Activated B cell treated with CpG ODN at 0.5 μM for 24 hours (primary cell): Measurements from ENCODE around the gene ABHD16B. TPM values are rescaled to one million over a fixed set of nuclear protein-coding genes. Genes with fewer than 3 reads are reported as not detected.

Source experiments
- ATAC-seq: fragments of 200-7000 bp; cut with Tn5 transposase; one replicate; pipeline ENCODE4 v1.10.0; 2021; ENCODE audit warnings: low read depth, mild to moderate bottlenecking, moderate library complexity
- CTCF ChIA-PET: fragments of 350-600 bp; sonication (Branson Sonifier 250); formaldehyde crosslinking; loops from one replicate; lab custom pipeline; 2021; ENCODE audit warnings: antibody characterized with exemption; lab: Charles Lee
- POLR2A ChIA-PET: fragments of 350-600 bp; sonication (Branson Sonifier 250); formaldehyde crosslinking; loops from one replicate; lab custom pipeline; 2021; ENCODE audit warnings: antibody characterized with exemption; lab: Charles Lee
- DNase-seq: peaks from one replicate; pipeline ENCODE4 v3.0.0; 2022
- H3K27ac Mint-ChIP-seq: one replicate; pipeline ENCODE4 v1.8.0; 2020; ENCODE audit warnings: mixed read lengths
- H3K27me3 Mint-ChIP-seq: one replicate; pipeline ENCODE4 v1.8.0; 2021; ENCODE audit warnings: mixed read lengths
- H3K36me3 Mint-ChIP-seq: one replicate; pipeline ENCODE4 v1.8.0; 2021; ENCODE audit warnings: low read depth, mixed read lengths
- H3K4me1 Mint-ChIP-seq: one replicate; pipeline ENCODE4 v1.8.0; 2021; ENCODE audit warnings: mixed read lengths
- H3K4me3 Mint-ChIP-seq: one replicate; pipeline ENCODE4 v1.8.0; 2020; ENCODE audit warnings: mild to moderate bottlenecking, mixed read lengths
- H3K9me3 Mint-ChIP-seq: one replicate; pipeline ENCODE4 v1.8.0; 2020; ENCODE audit warnings: mixed read lengths
- CTCF ChIP-seq: fragments of 200-600 bp; IDR thresholded peaks from one replicate; pipeline ENCODE4 v1.8.0; 2022; ENCODE audit warnings: antibody characterized with exemption, mild to moderate bottlenecking
- intact Hi-C: fragments of 100-400 bp; cut with micrococcal nuclease; formaldehyde crosslinking; loops from one replicate; pipeline ENCODE4 v1.15.1; 2024
- total RNA-seq: library from RNA; stranded (reverse); gene quantifications from 2 replicates; pipeline ENCODE4 v1.2.3, GENCODE V29; 2022

The ABHD16B gene
- total RNA-seq, 1 donor from 2014 or later, result not detected

GRCh38 chr20:63898882-63899558 is 37.7 kb downstream of the ABHD16B start:
- intact Hi-C loops, result loop anchor here (5.0 kb wide), 1 partner anchor 262 kb away; no protein-coding TSS in a partner anchor
- ChIA-PET CTCF (interaction anchor here (0.7 kb wide), 1 partner anchor 9 kb away, joined by 3 read pairs; no protein-coding TSS in a partner anchor), POLR2A (no interaction called here)
- DNase-seq (no peak), ATAC-seq (no peak)
- Mint-ChIP-seq H3K9me3 (no peaks in the 10 kb centered on the region), H3K27ac (no peak overlapping the region), H3K27me3 (no peaks in the 10 kb centered on the region), H3K36me3 (peaks cover 23% of the 10 kb centered on the region), H3K4me1 (peaks cover 68% of the 10 kb centered on the region), H3K4me3 (no peak overlapping the region)
- no peak for TF ChIP-seq CTCF

GRCh38 chr20:63900413-63900812 is 39.1 kb downstream of the ABHD16B start:
- POLR2A ChIA-PET, result interaction anchor here (0.7 kb wide), 1 partner anchor 10 kb away, joined by 7 read pairs; no protein-coding TSS in a partner anchor
- peaks cover 70% of the 10 kb centered on the region for H3K4me1 Mint-ChIP-seq

GRCh38 chr20:63903796-63904561 is 42.7 kb downstream of the ABHD16B start:
- no peak for DNase-seq
- Mint-ChIP-seq H3K36me3 (peaks cover 20% of the 10 kb centered on the region), H3K4me3 (no peak overlapping the region), H3K4me1 (peaks cover 43% of the 10 kb centered on the region), H3K27ac (no peak overlapping the region), H3K9me3 (no peaks in the 10 kb centered on the region), H3K27me3 (no peaks in the 10 kb centered on the region)
- no peak for TF ChIP-seq CTCF
- no peak for ATAC-seq
- intact Hi-C loops, result no loop called here
- ChIA-PET CTCF (no interaction called here), POLR2A (no interaction called here)

More at GRCh38 chr20:63900413-63900812, 39.1 kb downstream of the ABHD16B start:
- no peak for ATAC-seq
- no peak overlapping the region for H3K4me3 Mint-ChIP-seq
- no peak overlapping the region for H3K27ac Mint-ChIP-seq
- no peaks in the 10 kb centered on the region for H3K9me3 Mint-ChIP-seq
- H3K27me3 Mint-ChIP-seq, result no peaks in the 10 kb centered on the region
- CTCF ChIA-PET, result no interaction called here
- no peak for TF ChIP-seq CTCF
- peaks cover 27% of the 10 kb centered on the region for H3K36me3 Mint-ChIP-seq
- no peak for DNase-seq
- intact Hi-C loops, result no loop called here

- H3K27ac Mint-ChIP-seq, result no peak overlapping the region
- H3K4me1 Mint-ChIP-seq, result peaks cover 39% of the 10 kb centered on the region
- ATAC-seq (no peak), DNase-seq (no peak)
- intact Hi-C loops, result no loop called here
- ChIA-PET POLR2A (interaction anchor here (0.6 kb wide), 1 partner anchor 334 kb away, joined by 4 read pairs; the partner anchor contains the start of gene HELZ2), CTCF (interaction anchor here (1.0 kb wide), 1 partner anchor 9 kb away, joined by 3 read pairs; no protein-coding TSS in a partner anchor)
- H3K4me3 Mint-ChIP-seq, result no peak overlapping the region
- H3K27me3 Mint-ChIP-seq, result no peaks in the 10 kb centered on the region
- TF ChIP-seq CTCF, result no peak
- H3K36me3 Mint-ChIP-seq, result peaks cover 12% of the 10 kb centered on the region
- H3K9me3 Mint-ChIP-seq, result no peaks in the 10 kb centered on the region
Measured at GRCh38 chr20:63908008-63908682, 46.8 kb downstream of the ABHD16B start.
